HG03135 (cell line): ENCODE measurements around the gene THAP7.

Source experiments
- ATAC-seq: cut with Tn5 transposase; IDR thresholded peaks from one replicate; pipeline ENCODE4 v1.9.1; 2021; ENCODE audit warnings: mild to moderate bottlenecking, moderate library complexity; ENCODE audit not compliant: unreplicated experiment

THAP7 gene

GRCh38 chr22:20965104-20965887, 36.6 kb downstream of the THAP7 start:
- no peak for ATAC-seq

- no peak for ATAC-seq
Observed at GRCh38 chr22:20964799-20965103, 37.2 kb downstream of the THAP7 start.

GRCh38 chr22:20964090-20964798, 37.7 kb downstream of the THAP7 start:
- ATAC-seq: no peak

GRCh38 chr22:20963201-20964052, 38.5 kb downstream of the THAP7 start:
- no peak for ATAC-seq

GRCh38 chr22:20962491-20962945, 39.4 kb downstream of the THAP7 start:
- ATAC-seq: no peak

GRCh38 chr22:20960609-20961008, 41.3 kb downstream of the THAP7 start:
- ATAC-seq: no peak

- no peak for ATAC-seq
Observed at GRCh38 chr22:20959578-20960461, 42.1 kb downstream of the THAP7 start.

GRCh38 chr22:20957683-20958431, 44.1 kb downstream of the THAP7 start:
- ATAC-seq: no peak

- no peak for ATAC-seq
Observed at GRCh38 chr22:20957102-20957682, 44.7 kb downstream of the THAP7 start.

GRCh38 chr22:20956258-20957101, 45.4 kb downstream of the THAP7 start:
- ATAC-seq: no peak

- no peak for ATAC-seq
Observed at GRCh38 chr22:20955548-20955947, 46.4 kb downstream of the THAP7 start.

- ATAC-seq: no peak
Observed at GRCh38 chr22:20953668-20954500, 48.0 kb downstream of the THAP7 start.

- ATAC-seq: no peak
Observed at GRCh38 chr22:20953342-20953608, 48.6 kb downstream of the THAP7 start.

- ATAC-seq: no peak
Observed at GRCh38 chr22:20952544-20953341, 49.2 kb downstream of the THAP7 start.

GRCh38 chr22:20951932-20952380, 50.0 kb downstream of the THAP7 start:
- no peak for ATAC-seq

- no peak for ATAC-seq
Observed at GRCh38 chr22:20951151-20951931, 50.6 kb downstream of the THAP7 start.
